Pancreas (tissue), 10 donors: ENCODE results near the gene HAGHL. TPM values are rescaled to one million over a fixed set of nuclear protein-coding genes. Genes with fewer than 3 reads are reported as not detected.

ENCODE experiments used
- ATAC-seq, 4 donors: fragments of 200-7000 bp; cut with Tn5 transposase; one replicate each; pipeline versions ENCODE4 v1.8.0 to v1.9.1; 2020; ENCODE audit warnings: mild to moderate bottlenecking in 4 of 4, moderate library complexity in 4 of 4
- DNase-seq, 6 donors: peaks; one replicate each; pipeline ENCODE4 v3.0.0-alpha.2; 2020
- FAIRE-seq: peaks from 2 replicates; lab custom pipeline; 2012; peaks lifted over from hg19 to GRCh38; lab: Jason Lieb, UNC
- H3K27ac ChIP-seq, 4 donors: fragments of 200-600 bp; sonication (generic); 1 replicate in 3 of 4; 2 replicates in 1 of 4; pipeline versions ENCODE4 v1.5.0 to v1.8.0; 2020
- H3K27me3 ChIP-seq, 4 donors: fragments of 200-600 bp; one replicate each; pipeline ENCODE4 v1.8.0; 2021
- H3K36me3 ChIP-seq, 3 donors: fragments of 200-600 bp; sonication (generic) in 1 of 3; one replicate each; pipeline versions ENCODE4 v1.5.0 to v1.8.0; 2020 to 2021
- H3K4me1 ChIP-seq, 3 donors: fragments of 200-600 bp; one replicate each; pipeline ENCODE4 v1.8.0; 2021
- H3K4me3 ChIP-seq, 4 donors: fragments of 200-600 bp; sonication (generic) in 2 of 4; one replicate each; pipeline versions ENCODE4 v1.5.0 to v1.8.0; 2020 to 2021
- H3K9me3 ChIP-seq, 4 donors: fragments of 200-600 bp; one replicate each; pipeline ENCODE4 v1.8.0; 2021
- WGBS, 2 donors: extraction: QIAGEN DNeasy Blood & Tissue Kit; methylation state at CpG; one replicate each; pipeline ENCODE4 v1.1.7; 2013; 5-methylcytosine and 5-hydroxymethylcytosine counted together
- intact Hi-C, 3 donors: fragments of 100-400 bp; cut with DNase I; formaldehyde crosslinking; loops; one replicate each; pipeline versions ENCODE4 v1.11.1 to v1.14.2; 2022
- polyA plus RNA-seq, 2 donors: library from polyadenylated mRNA; stranded (reverse); fragments of 200-250 nt; gene quantifications; one replicate each; pipeline ENCODE4 v1.2.3, GENCODE V29; 2013
- total RNA-seq, 6 donors: library from RNA; stranded (reverse); fragmentation: NEBNext Ultra II Directional in 4 of 6; extraction: Animal tissue kit (Norgen Biotek cat#: 25700) in 4 of 6; gene quantifications; one replicate each; pipeline versions ENCODE4 v1.2.1 to v1.2.4, GENCODE V29; 2021 to 2023
- TF ChIP-seq, protein P1 (sequence below), 4 donors: fragments of 200-600 bp; sonication (generic) in 3 of 4; IDR thresholded peaks; one replicate each; pipeline versions ENCODE4 v1.5.0 to v1.8.0; 2021; ENCODE audit warnings: antibody characterized with exemption in 4 of 4
- donor health status: healthy with polysubstance abuse.
- donor health status: DM: no; HTN: no; CAD: no; lungs with moderate emphysema.
- donor health status: DM: no; HTN: no; CAD: no.
- donor health status: control.
- donor health status: control.
- donor health status: Bipolar disorder and iron deficiency.
- donor health status: DM: yes; HTN: yes; CAD: no.
- donor health status: DM: no; HTN: no; CAD: no.
- donor health status: DM: no; HTN: no; CAD: no.
- donor health status: DM: yes; HTN: yes; CAD: no.

The HAGHL gene
- total and polyA plus RNA-seq, 8 donors: 0.47 to 17.5 (median 1.6) TPM

DNA sequence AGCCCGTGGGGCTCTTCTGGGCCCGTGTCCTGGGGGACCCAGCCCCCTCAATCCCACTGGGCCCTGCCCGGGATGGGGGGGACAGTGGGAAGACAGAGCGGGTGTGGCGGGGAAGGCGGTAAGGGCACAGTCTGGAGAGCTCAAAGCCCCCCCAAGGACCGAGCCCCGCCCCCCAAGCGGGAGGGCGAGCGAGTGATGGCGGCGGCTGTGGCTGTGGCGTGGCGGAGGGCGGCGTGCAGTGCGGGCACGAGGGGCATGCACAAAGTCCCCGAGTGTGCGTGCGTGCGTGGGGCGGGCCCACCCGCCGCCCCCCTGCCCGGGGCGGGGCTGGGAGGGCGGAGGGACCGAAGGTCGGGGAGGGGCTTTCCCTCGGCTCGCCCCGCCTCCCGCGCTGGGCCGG lies 33.1 kb upstream of the HAGHL start:
- H3K27ac ChIP-seq: no peak overlapping the region
- peaks cover 4 to 28% (median 15%) of the 10 kb centered on the region in 3 donors for H3K4me1 ChIP-seq
- ATAC-seq: no peak
- H3K36me3 ChIP-seq: no peaks in the 10 kb centered on the region
- H3K27me3 ChIP-seq: peaks cover 0 to 9% (median 0%) of the 10 kb centered on the region in 4 donors
- TF ChIP-seq, protein P1, sequence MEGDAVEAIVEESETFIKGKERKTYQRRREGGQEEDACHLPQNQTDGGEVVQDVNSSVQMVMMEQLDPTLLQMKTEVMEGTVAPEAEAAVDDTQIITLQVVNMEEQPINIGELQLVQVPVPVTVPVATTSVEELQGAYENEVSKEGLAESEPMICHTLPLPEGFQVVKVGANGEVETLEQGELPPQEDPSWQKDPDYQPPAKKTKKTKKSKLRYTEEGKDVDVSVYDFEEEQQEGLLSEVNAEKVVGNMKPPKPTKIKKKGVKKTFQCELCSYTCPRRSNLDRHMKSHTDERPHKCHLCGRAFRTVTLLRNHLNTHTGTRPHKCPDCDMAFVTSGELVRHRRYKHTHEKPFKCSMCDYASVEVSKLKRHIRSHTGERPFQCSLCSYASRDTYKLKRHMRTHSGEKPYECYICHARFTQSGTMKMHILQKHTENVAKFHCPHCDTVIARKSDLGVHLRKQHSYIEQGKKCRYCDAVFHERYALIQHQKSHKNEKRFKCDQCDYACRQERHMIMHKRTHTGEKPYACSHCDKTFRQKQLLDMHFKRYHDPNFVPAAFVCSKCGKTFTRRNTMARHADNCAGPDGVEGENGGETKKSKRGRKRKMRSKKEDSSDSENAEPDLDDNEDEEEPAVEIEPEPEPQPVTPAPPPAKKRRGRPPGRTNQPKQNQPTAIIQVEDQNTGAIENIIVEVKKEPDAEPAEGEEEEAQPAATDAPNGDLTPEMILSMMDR (IDR thresholded peaks at IDR 0.05): no peak
- DNase-seq: no peak
- intact Hi-C loops: no loop called here
- H3K4me3 ChIP-seq: peak overlapping the region in 1 of 4 donors; percentile 10
- 10 to 25% methylated on average over 26 to 37 of the region's 37 CpGs for WGBS, 2 donors
- no peaks in the 10 kb centered on the region for H3K9me3 ChIP-seq
- FAIRE-seq: no peak

DNA sequence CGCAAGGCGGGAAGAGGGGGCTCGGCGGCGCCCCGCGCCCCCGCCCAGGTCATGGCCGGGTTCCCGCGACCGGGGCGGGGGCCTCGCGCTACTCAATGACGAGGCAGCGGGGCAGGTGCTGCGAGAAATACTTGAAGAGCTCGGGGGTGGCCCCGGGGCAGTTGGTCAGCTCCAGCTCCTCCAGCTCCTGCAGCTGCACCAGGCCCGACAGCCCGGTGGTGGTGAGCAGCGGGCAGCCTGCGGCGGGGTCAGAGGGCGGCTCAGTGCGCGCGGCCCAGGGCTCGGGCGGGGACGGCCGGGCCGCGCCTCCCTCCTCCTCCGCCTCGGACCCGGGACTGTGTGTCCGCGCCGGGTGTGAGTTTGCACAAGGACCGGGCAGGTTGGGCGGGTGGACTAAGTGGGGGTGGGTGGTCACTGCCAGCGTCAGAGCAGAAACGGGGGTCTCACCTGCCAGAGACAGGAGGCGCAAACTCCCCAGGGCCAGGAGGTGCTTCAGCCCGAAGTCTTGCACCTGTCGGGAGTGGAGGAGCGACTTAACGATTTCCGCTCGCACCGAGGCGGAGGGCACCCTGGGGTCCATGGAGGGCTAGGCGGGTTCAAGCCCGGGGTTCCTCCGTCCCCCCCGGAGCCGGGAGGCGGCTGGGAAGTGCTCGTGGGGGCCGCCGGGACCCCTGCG lies 32.6 kb upstream of the HAGHL start:
- no peak for ATAC-seq
- Histone ChIP-seq H3K27me3 (peaks cover 0 to 9% (median 0%) of the 10 kb centered on the region in 4 donors), H3K9me3 (no peaks in the 10 kb centered on the region), H3K4me1 (peaks cover 4 to 24% (median 10%) of the 10 kb centered on the region in 3 donors), H3K27ac (no peak overlapping the region), H3K4me3 (peak overlapping the region in 1 of 4 donors; percentile 19), H3K36me3 (no peaks in the 10 kb centered on the region)
- FAIRE-seq: no peak
- TF ChIP-seq, protein P1 (IDR thresholded peaks at IDR 0.05): no peak
- 4 to 5% methylated on average over 36 to 64 of the region's 64 CpGs for WGBS, 2 donors
- intact Hi-C loops: no loop called here
- no peak for DNase-seq

DNA sequence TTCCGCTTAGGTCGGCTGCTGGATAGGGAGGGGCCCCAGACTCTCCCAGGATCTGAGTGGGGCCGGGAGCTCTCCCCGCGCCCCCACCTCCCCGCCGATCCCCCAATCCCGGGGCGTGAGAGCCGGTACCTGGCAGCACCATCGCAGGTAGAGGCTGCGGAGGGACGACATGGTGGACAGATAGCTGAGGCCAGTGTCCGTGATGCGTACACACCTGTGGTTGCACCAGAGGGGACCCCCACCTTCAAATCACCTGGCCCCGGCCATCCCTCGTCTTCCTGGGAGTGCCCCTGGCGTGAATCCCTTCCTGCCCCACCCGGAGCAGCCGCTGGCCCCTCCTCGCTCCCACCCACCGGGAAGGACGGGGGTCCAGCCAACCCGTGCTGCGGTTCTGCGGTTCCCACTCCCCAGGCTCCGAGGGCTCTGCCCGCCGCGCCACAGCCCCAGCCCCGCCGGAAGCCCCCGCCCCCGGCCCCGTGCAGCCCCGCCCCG lies 32.0 kb upstream of the HAGHL start:
- intact Hi-C loops: no loop called here
- ATAC-seq (no peak), FAIRE-seq (no peak)

DNA sequence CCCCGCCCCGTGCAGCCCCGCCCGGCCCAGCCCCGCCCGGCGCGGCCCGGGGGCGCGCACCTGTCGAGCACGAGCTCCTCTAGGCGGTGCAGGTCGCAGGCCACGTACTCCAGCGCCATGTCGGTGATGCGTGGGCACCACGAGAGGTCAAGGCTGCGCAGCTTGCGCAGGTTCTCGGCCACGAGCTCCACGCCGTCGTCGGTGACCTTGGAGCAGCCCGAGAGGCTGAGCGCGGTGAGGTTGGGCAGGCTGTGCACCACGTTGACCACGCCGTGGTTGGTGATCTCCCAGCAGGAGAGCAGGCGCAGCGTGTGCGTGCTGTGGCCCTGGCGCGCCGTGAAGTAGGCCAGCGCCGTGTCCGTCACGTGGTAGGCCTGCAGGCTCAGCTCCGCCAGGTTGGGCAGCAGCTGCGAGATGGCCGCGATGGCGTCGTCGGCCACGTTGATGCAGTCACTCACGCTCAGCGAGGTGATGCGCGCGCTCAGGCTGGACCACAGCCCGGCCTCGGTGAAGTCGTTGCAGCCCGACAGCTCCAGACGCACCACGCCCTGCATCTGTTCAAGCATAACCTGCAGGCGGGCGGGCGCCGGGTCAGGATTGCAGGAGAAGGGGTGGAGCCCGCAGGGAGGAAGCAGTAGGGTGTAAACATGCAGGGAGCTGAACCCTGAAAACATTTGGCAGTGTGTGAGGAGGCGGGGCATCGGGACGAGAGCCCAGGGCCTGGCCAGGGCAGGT lies 31.4 kb upstream of the HAGHL start:
- intact Hi-C loops: no loop called here
- no peak overlapping the region for H3K27ac ChIP-seq
- peak; percentile 42 to 65 (median 51) for ATAC-seq
- TF ChIP-seq, protein P1 (IDR thresholded peaks at IDR 0.05): no peak
- 3 to 4% methylated on average over 69 to 71 of the region's 71 CpGs for WGBS, 2 donors
- H3K9me3 ChIP-seq: no peaks in the 10 kb centered on the region
- H3K4me3 ChIP-seq: peak overlapping the region in 2 of 4 donors; percentile 15 to 24
- peaks cover 0 to 16% (median 3%) of the 10 kb centered on the region in 4 donors for H3K27me3 ChIP-seq
- DNase-seq: peak in 1 of 6 donors; percentile 50
- FAIRE-seq: no peak
- H3K4me1 ChIP-seq: peaks cover 0 to 19% (median 6%) of the 10 kb centered on the region in 3 donors
- H3K36me3 ChIP-seq: no peaks in the 10 kb centered on the region

More for the DNA sequence above, 32.0 kb upstream of the HAGHL start:
- peaks cover 0 to 10% (median under 1%) of the 10 kb centered on the region in 4 donors for H3K27me3 ChIP-seq
- peak overlapping the region in 2 of 4 donors; percentile 15 to 19 for H3K4me3 ChIP-seq
- TF ChIP-seq, protein P1 (IDR thresholded peaks at IDR 0.05): no peak
- no peak for DNase-seq
- no peaks in the 10 kb centered on the region for H3K9me3 ChIP-seq
- H3K27ac ChIP-seq: no peak overlapping the region
- peaks cover 0 to 19% (median 6%) of the 10 kb centered on the region in 3 donors for H3K4me1 ChIP-seq
- 3 to 4% methylated on average over 23 to 37 of the region's 37 CpGs for WGBS, 2 donors
- no peaks in the 10 kb centered on the region for H3K36me3 ChIP-seq
